Tibial nerve (tissue), 3 donors: ENCODE measurements around the gene SH3TC1.

Experiments
- CTCF ChIP-seq, 5 experiments: fragments of 200-600 bp in 3 of 5; fragments of 450-650 bp in 2 of 5; sonication (generic) in 3 of 5; IDR thresholded peaks; one replicate each; pipeline ENCODE4 v1.5.1; 2016 to 2019; ENCODE audit warnings: antibody characterized with exemption in 5 of 5, mild to moderate bottlenecking in 3 of 5, moderate library complexity in 2 of 5
- POLR2A ChIP-seq, 2 donors: fragments of 450-650 bp; IDR thresholded peaks; one replicate each; pipeline ENCODE4 v1.6.1; 2017; ENCODE audit warnings: antibody characterized with exemption in 2 of 2, mild to moderate bottlenecking in 2 of 2, moderate library complexity in 2 of 2

GRCh38 chr4:8280876-8281440, 81.9 kb downstream of the SH3TC1 start:
- TF ChIP-seq CTCF (IDR thresholded peaks at IDR 0.05) (no peak), POLR2A (IDR thresholded peaks at IDR 0.05) (no peak)
